Measurements from ENCODE around the gene BBS2. TPM values are rescaled to one million over a fixed set of nuclear protein-coding genes. Genes with fewer than 3 reads are reported as not detected.

BBS2 gene
- polyA plus RNA-seq, 1 donor, result 47.5 TPM

DNA sequence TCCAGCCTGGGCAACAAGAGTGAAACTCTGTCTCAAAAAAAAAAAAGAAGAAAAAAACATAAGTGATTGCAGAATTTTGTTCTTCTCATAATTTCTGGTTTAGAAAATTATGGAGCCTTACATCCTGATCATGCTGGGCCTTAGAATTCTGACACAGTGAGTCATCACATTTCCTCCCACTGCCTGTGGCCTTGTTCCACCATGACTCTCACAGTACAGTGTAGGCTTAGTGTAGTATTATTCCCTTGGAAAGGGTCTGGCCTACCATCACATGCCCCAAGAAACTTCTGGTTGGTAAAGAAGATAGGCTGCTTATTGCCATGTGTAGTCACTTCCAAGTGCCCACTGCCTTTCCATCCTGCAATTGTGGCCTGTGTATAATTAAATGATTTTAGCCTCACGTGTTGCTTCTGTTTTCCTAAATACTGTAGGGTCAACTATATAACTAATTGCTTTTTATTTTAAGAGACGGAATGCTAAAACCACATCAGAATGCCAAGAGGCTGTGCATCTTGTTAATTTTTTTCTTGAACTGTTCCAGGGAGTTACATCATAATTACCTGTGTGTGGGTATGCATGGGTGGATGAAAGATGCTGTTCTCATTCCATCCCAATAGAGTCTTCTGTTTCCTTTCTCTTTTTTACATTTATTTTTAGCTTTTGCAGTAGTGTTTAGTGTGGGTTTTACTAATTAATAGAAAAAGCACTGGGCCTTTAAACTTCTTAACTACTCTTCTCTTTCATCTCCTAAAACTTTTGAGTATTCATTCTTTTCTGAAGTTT, 42.5 kb downstream of the BBS2 start:
- no peak for DNase-seq (ENCODE audit: low read depth)

DNA sequence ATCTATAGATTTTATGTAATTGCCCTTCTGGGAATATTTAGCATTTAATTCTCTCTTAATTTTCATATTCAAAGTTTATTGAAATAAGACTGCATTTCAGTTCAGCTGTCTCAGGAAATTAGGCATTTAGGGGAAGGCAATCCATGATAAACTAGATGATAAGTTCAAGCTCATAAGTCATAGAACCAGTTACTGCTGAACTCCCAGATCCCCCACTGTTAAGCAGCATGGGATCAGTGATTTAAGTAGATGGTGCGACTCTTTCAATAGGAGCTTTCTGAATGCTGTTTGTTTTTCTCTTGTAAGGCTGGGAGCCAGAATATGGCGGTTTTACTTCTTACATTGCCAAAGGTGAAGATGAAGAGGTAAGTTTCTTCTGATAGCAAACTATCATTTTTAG, 44.6 kb downstream of the BBS2 start:
- DNase-seq (ENCODE audit: low read depth), result no peak

DNA sequence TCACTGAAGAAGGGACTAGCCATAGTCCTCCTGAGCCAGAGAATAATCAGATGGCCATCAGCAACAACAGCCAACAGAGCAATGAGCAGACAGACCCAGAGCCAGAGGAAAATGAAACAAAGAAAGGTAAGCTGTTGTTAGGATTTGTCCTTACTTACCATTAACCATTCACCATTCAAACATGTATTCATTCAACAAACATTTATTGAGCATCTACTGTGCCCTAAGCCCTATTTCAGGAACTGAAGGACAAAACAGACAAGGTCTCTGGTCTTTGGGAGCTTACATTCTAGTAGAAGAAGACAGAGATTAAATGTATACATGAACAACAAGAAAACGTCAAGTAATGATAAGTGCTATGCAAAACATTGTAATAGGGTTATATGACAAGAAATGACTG, 49.2 kb downstream of the BBS2 start:
- DNase-seq (ENCODE audit: low read depth), result no peak

DNA sequence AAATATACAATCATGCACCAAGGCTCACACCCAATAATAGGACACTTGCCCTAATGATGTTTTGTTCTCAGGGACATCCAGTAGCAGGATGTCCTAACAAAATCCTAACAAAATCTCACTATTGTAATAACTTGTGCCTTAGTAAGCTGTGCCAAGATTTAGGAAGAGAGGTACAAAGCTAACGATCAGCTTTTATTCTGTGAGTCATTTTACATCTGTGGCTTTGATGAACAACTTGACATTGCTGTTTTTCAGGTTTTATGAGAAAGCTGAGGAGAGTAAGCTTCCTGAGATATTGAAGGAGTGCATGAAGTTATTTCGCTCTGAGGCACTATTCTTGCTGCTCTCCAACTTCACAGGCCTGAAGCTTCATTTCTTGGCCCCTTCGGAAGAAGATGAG, 49.6 kb downstream of the BBS2 start:
- no peak for DNase-seq (ENCODE audit: low read depth)

DNA sequence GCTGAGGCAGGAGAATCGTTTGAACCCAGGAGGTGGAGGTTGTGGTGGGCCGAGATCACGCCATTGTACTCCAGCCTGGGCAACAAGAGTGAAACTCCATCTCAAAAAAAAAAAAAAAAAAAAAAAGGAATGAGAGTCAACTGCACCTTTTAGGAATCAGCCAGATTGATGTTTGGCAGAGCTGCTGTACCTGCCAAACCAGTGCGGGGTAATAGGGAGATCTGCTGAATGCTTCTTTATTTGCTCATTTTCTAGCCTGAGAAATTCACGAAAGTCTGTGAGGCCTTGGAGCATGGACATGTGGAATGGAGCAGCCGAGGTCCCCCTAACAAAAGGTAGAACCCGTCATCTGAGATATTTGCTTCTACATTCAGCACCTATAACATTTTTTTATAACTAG, 50.1 kb downstream of the BBS2 start:
- DNase-seq (ENCODE audit: low read depth), result no peak

DNA sequence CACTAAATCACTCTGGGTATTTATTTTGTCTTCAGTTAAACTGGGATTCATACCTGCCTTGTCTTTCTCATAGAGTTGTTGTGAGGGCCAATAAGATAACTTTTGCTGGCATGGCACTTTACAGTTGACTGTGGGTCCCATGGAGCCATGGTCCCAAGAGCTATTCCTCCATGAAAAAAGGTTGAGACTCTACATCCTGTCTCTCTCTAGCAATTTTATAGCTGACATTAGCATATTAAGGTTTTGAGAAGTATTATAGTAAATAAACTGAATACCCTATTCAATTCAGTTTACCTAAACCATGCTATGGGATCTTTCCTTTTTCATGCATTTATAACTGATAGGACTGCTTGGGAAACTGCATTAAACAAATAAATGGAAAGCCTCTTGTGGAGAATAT, 51.0 kb downstream of the BBS2 start:
- no peak for DNase-seq (ENCODE audit: low read depth)

DNA sequence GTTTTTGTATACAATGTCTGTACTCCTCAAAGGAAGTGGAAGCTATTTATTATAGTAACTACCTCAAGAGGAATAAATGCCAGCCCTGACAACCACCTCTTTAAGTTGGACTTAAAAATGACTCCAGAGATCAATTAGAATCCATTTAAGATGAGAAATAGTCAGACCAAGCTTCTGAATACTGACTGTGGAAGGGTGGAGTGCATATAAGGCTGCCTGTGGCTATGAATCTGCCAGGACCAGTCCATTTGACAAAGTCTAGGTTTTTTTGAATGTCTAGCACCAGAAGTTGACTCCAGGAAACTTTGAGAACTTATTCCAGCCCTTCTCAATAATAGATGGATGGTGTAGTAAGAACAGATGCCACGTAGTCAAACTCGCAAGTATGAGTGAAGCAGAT, 53.5 kb downstream of the BBS2 start:
- no peak for DNase-seq (ENCODE audit: low read depth)

DNA sequence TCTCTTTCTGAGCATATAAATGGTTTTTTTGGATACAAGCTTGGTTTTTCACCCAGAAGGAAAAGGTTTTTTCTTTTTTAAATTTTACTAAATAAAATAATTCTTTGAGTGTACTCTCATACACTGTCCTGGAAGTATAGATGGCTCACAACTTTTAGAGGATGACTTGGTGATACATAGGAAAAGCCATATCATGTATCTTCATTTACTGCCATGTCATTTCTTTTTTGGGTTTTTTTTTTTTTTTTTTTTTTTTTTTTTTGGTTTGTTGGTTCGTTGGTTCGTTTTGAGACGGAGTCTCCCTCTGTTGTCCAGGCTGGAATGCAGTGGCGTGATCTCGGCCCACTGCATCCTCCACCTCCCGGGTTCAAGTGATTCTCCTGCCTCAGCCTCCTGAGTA, 56.7 kb downstream of the BBS2 start:
- no peak for DNase-seq (ENCODE audit: low read depth)

DNA sequence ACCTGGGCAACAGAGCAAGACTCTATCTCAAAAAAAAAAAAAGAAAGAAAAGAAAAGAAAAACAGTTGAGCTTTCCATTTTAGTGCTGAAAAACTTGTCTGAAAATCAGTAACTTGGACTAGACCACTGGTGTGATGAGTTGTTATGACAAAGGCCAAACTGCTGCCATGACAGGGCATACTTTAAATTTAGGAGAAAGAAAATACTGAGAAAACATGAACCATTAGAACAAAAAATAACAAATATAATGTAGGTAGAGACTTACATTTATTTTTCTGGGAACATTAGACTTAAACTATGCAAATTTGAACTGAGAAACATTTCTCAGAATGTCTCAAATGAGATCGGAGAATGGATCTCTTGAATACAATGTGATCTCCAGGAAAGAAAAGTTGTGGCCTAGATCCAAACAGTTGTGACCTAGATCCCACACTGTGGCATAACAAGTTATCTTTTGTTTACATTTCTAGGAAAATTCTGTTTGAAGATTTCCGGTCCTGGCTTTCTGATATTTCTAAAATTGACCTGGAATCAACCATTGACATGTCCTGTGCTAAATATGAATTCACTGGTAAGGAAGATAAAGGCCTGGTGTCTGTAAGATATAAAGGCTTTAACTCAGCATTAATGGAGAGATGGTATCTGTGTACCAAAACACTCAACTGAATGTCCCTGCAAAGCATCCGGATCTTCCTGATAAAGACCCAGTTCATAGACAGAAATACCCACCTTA, 57.6 kb downstream of the BBS2 start:
- DNase-seq (ENCODE audit: low read depth), result no peak

DNA sequence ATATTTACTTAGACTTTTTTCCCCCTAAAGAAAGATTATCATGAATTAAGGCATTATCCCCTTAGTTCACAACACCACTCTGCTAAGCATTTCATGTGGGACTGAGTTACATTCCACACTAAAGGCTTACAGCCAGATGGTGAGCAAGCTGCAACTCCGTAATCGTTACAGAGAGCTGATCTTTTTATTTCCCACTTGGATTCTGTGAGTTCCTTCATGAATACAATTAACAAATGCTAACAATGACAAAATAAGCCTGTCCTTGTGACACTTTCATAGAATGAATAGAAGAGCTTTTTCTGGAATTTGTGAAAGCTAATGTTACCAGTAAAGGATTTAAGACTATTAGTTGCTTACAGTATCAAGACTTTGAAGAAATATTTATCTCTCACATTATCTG, 59.7 kb downstream of the BBS2 start:
- DNase-seq (ENCODE audit: low read depth), result no peak

DNA sequence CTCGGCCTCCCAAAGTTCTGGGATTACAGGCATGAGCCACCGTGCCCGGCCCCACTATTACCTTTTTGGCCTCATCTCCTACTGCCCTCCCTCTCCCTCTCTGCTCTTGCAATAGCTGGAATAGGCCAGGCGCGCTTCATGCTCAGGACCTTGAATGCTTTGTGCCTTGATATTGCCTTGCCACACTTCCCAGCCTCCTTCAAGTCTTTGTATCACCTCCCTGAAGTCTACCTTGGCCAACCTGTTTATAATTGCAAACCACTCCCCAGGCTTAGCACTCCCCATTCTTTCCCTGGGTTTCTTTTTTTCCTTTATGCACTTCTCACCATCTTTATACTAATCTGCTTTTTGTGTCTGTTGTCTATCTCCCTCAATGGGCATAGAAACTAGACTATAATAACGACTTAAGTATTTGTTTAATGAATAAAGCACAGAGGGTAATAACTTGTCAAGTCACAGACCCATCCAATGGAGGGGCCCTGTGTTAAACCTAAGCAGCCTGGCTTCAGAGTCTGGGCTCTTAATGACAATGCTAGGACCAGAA, 61.8 kb downstream of the BBS2 start:
- DNase-seq (ENCODE audit: low read depth), result no peak

DNA sequence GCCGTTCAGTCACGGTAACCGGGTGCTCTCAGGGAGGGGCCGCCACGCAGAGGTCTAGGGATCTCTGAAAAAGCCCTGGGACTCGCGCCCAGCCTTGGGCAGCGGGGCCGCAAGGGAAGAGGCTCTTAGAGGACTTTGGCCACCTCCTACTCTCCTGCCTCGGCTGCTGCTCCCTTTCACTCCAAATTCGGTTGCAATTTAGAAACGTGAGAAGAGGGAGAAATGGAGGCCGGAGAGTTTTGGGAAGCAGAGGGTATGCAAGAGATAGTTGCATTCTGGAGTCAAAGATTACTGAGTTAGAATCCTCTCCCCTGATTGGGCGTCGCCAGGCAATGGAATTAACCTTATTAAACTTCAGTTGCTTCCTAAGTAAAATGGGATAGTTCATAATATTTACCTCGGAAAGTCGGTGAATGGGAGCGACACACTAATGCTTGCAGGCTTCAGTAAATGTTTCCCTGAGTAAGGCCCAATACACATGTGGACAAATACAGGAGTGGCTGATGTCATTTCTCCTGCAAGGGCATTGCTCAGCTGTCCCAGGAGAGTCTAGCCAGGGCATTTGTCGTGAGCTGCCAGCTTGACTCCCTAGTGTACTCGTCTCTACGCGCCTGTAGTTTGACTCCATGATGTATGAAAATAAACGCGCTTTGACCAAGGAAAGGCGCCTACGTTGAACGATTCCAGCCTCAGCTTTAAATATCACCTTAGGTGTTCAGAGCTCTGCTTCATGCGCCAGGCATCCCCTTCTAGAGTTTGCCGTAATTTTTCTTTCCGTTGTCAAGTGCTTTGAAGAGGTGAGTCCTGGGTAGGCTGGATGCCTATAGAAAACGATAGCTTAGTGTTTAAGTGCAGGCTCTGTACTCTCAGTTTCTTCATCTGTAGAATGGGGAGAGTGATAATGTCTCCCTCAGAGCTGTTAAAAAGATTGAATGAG, 67.8 kb downstream of the BBS2 start:
- no peak for DNase-seq (ENCODE audit: low read depth)

DNA sequence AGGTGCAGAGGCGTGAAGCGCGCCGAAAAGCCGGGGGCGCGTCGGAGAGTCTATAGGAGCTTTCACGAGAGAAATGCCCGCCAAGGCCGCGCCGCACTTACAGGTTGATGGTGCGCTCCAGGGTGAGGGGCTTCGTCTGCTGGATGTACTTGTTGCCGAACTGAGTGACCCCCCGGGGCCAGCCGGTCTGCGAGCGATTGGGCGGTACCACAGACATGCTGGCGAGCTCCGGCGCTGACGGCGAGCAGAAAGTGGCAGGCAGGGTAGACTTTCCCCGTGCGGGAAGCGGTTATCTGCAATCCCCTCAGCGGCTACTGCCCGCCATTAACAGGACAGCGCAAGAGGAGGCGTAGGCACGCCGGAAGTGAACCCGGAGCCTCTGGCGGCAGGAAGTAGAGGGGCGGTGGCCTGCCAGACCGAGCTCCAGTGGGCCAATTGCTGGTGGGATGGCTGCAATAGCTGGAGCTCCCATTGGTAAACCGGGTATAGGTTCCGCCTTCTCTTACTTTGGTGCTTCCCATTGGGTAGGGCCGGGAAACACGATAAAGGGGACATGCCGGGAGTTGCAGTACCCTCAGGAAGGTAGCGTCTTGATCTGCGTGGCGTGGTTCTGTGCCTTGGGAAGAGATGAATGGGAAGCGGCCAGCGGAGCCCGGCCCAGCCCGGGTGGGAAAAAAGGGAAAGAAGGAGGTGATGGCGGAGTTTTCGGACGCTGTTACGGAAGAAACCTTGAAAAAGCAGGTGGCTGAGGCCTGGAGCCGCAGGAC, 68.7 kb downstream of the BBS2 start, which contains the start of the genes NUDT21 and OGFOD1:
Gene NUDT21 (minus strand): TSS at position 347 of the 767 bp plus-strand sequence. CDS start 130 bp downstream, at position 217.
Gene OGFOD1 (plus strand): TSS at position 569 of the 767 bp plus-strand sequence. CDS start 59 bp downstream, at position 628.
- DNase-seq (ENCODE audit: low read depth), result peak; percentile 94

DNA sequence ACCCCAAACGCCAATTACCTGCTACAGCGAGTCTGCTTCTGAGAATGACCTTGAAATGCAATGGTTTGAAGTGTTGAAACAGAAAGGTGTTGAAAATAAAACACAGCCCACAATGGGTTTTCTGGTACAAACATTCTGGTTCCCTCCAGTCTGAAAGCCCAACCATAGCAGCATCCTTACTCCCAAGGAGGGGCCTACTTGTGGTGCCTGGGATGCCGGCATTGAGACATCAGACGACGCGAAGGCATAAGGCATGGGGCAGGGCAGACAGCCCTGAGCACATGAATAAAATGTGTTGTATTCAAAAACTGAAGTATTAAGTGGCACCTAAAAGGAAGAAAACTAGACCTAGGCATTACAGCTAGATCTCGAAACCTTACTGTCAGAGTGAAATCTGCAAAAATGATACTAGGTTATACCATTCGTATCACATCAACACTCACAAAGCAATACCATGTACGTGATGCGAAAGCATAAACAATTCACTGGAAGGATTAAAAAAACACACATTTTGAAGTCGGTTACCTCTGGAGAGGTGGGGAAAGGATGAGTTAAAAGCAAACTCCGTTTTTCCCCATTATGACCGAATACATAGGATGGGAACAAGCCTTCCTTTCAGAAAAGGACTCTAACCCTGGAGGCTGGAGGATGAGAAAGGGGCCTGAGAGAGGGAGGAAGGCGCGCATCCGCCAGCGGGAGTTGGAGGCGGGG, 69.4 kb downstream of the BBS2 start:
- DNase-seq (ENCODE audit: low read depth), result no peak

DNA sequence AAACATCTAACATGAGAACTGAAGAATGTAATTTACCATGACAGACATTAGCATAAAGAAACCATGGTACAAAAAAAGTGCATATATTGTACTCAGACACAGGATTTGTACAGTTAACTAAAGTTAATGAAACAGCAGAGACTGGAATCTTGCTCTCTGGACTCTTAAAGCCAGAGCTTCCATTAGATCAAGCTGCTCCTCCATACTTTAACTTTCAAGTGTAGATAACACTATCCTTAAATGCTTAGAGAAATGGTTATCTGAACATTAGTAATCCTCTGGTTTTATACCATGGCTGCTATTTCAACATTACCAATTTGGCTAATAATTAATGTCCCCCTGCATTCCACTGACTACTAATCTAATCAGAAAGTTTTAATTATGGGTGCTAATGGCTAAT, 71.8 kb downstream of the BBS2 start:
- no peak for DNase-seq (ENCODE audit: low read depth)

DNA sequence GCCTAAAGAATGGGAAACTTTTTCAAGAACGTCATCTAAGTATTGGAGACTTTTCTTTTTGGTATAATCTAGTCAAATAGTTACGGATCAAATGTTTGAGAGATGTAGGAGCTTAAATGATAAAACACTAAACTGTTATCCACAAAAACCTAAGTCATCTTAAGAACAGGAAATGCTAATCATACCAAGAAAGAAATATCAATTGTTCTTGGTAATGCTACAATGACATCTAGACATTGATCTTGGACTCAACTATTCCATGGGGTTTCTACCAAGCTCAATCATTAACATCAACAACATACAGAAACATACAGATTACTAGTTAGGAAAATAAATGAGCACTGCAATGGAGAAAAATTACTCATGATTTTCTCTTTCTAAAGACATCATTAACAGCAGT, 72.5 kb downstream of the BBS2 start:
- no peak for DNase-seq (ENCODE audit: low read depth)

DNA sequence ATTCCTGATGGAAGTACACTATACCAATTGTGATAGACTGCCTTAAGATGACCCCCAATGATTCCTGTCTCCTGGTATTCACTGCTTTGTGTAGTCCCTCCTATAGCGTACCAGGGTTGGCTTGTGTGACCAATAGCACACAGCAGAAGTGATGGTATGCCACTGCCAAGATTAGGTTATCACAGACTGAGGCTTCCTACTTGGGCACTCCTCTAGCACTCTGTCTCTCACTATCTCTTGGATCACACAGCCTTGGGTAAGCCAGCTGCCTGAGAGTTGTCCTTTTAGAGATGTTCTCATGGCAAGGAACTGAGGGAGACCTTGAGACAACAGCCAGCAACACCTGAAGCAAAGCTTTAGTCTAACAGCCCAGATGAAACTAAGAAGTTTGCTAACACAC, 81.8 kb downstream of the BBS2 start:
- no peak for DNase-seq (ENCODE audit: low read depth)

DNA sequence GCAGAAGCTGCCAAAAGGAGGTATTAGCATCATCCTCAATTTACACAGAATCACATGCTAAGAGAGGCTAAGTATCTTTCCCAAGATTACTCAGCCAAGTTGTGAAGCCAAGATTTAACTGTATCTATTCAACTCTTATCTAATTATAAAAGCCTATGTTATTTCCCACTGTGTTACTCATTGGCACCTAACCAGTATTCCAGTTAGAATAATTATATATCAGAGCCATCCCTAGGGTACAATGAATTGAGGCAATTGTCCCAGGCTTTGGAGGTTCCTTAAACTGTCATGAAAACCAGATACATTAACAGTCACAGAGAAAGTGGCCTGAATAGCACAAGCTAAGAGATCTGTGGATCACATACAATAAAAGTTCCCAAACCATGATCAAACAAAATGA, 83.6 kb downstream of the BBS2 start:
- no peak for DNase-seq (ENCODE audit: low read depth)

Data from forelimb muscle (tissue), 1 donor.